Stimulated activated CD4-positive, alpha-beta T cell treated with anti-CD3 and anti-CD28 coated beads, Interleukin-15, amount 100 ng/mL, for 48 hours (primary cell): ENCODE measurements around the gene SYT1.
"Not testable (repeated sequence)": the region's sequence is repeated elsewhere in the genome, so short reads cannot be mapped to it uniquely, and the experiment has no call there.

Experiments
- DNase-seq, 2 donors: peaks; one replicate each; pipeline ENCODE4 v3.0.0-alpha.2; 2020; ENCODE audit warnings: low read depth in 2 of 2

SYT1 gene

GRCh38 chr12:79140711-79141110 lies 276.1 kb downstream of the SYT1 start:
- no peak for DNase-seq

- DNase-seq = no peak
Observed at GRCh38 chr12:79141776-79142175, 277.2 kb downstream of the SYT1 start.

- DNase-seq = no peak
Observed at GRCh38 chr12:79143803-79144202, 279.2 kb downstream of the SYT1 start.

- DNase-seq = no peak
Observed at GRCh38 chr12:79151956-79152355, 287.4 kb downstream of the SYT1 start.

- DNase-seq = no peak
Observed at GRCh38 chr12:79155683-79156082, 291.1 kb downstream of the SYT1 start.

- no peak for DNase-seq
Observed at GRCh38 chr12:79156846-79157463, 292.4 kb downstream of the SYT1 start.

GRCh38 chr12:79161249-79161934 lies 296.8 kb downstream of the SYT1 start:
- DNase-seq = no peak

GRCh38 chr12:79162147-79162772 lies 297.7 kb downstream of the SYT1 start:
- no peak for DNase-seq

- DNase-seq = no peak
Observed at GRCh38 chr12:79162948-79163347, 298.4 kb downstream of the SYT1 start.

GRCh38 chr12:79164890-79165289 lies 300.3 kb downstream of the SYT1 start:
- no peak for DNase-seq

- DNase-seq = no peak
Observed at GRCh38 chr12:79168687-79169086, 304.1 kb downstream of the SYT1 start.

GRCh38 chr12:79174626-79175025 lies 310.1 kb downstream of the SYT1 start:
- no peak for DNase-seq

GRCh38 chr12:79183003-79183402 lies 318.4 kb downstream of the SYT1 start:
- no peak for DNase-seq

- no peak for DNase-seq
Observed at GRCh38 chr12:79183926-79184325, 319.4 kb downstream of the SYT1 start.

- DNase-seq = no peak
Observed at GRCh38 chr12:79186506-79186905, 321.9 kb downstream of the SYT1 start.

GRCh38 chr12:79187032-79187431 lies 322.5 kb downstream of the SYT1 start:
- DNase-seq = no peak

- DNase-seq = no peak
Observed at GRCh38 chr12:79191391-79191790, 326.8 kb downstream of the SYT1 start.

- DNase-seq = no peak
Observed at GRCh38 chr12:79194595-79194994, 330.0 kb downstream of the SYT1 start.

GRCh38 chr12:79199166-79199565 lies 334.6 kb downstream of the SYT1 start:
- no peak for DNase-seq

- no peak for DNase-seq
Observed at GRCh38 chr12:79200176-79200575, 335.6 kb downstream of the SYT1 start.

GRCh38 chr12:79203058-79203647 lies 338.6 kb downstream of the SYT1 start:
- no peak for DNase-seq

GRCh38 chr12:79206871-79207270 lies 342.3 kb downstream of the SYT1 start:
- DNase-seq = no peak

GRCh38 chr12:79210403-79210802 lies 345.8 kb downstream of the SYT1 start:
- DNase-seq = not testable (repeated sequence)
